ENCODE results near the gene PTP4A2.

PTP4A2 gene

GRCh38 chr1:31880957-31881687, 57.0 kb downstream of the PTP4A2 start:
- TF ChIP-seq, protein P1, sequence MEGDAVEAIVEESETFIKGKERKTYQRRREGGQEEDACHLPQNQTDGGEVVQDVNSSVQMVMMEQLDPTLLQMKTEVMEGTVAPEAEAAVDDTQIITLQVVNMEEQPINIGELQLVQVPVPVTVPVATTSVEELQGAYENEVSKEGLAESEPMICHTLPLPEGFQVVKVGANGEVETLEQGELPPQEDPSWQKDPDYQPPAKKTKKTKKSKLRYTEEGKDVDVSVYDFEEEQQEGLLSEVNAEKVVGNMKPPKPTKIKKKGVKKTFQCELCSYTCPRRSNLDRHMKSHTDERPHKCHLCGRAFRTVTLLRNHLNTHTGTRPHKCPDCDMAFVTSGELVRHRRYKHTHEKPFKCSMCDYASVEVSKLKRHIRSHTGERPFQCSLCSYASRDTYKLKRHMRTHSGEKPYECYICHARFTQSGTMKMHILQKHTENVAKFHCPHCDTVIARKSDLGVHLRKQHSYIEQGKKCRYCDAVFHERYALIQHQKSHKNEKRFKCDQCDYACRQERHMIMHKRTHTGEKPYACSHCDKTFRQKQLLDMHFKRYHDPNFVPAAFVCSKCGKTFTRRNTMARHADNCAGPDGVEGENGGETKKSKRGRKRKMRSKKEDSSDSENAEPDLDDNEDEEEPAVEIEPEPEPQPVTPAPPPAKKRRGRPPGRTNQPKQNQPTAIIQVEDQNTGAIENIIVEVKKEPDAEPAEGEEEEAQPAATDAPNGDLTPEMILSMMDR (IDR thresholded peaks at IDR 0.05; ENCODE audit: control insufficient read depth, insufficient read depth, low read depth, low read length, missing control alignments) = no peak
- DNase-seq (ENCODE audit: low read depth) = no peak
- no peak overlapping the region for H3K4me3 ChIP-seq (ENCODE audit: control insufficient read depth, low read depth, low read length)

GRCh38 chr1:31879981-31880608, 58.1 kb downstream of the PTP4A2 start:
- no peak overlapping the region for H3K4me3 ChIP-seq (ENCODE audit: control insufficient read depth, low read depth, low read length)
- no peak for DNase-seq (ENCODE audit: low read depth)
- TF ChIP-seq, protein P1 (IDR thresholded peaks at IDR 0.05; ENCODE audit: control insufficient read depth, insufficient read depth, low read depth, low read length, missing control alignments) = no peak

DNA sequence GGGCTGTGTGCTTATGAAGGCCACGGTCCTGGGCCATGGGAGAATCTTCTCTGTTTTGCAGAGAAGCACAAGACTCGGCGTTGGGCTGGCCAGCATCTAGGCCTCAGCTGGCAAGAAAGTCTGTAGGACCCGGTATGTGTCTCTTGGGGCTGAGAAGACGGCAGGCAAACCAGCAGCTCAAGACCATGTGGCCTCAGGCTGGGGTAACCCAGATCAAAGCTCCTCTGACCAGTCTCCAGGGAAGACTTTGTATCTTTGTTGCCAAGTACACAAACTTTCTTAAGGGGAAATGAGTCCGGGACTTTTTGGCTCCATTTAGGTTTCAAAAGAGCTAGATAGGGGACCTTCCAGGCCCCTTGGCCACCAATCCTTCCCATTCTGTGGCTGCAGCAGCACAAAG, 60.1 kb downstream of the PTP4A2 start:
- DNase-seq (ENCODE audit: low read depth) = no peak
- TF ChIP-seq, protein P1 (IDR thresholded peaks at IDR 0.05; ENCODE audit: control insufficient read depth, insufficient read depth, low read depth, low read length, missing control alignments) = no peak
- H3K4me3 ChIP-seq (ENCODE audit: control insufficient read depth, low read depth, low read length) = no peak overlapping the region

DNA sequence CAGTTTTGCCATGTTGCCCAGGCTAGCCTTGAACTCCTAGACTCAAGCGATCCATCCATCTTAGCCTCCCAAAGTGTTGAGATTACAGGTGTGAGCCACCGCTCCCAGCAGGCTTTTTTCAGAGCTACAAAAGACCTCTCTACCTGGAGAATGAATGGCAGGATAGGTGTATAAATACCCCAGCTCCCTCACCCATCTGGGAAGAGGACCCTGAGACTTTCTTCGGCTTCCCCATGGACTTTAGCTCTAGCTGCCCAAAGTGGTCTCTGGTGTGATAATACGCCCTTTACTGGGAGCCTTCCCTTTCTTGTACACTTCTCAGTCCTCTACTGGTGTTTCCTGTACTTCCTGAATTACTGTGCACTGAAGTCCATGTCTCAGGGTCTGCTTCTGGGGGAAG, 60.6 kb downstream of the PTP4A2 start:
- H3K4me3 ChIP-seq (ENCODE audit: control insufficient read depth, low read depth, low read length) = no peak overlapping the region
- DNase-seq (ENCODE audit: low read depth) = no peak
- TF ChIP-seq, protein P1 (IDR thresholded peaks at IDR 0.05; ENCODE audit: control insufficient read depth, insufficient read depth, low read depth, low read length, missing control alignments) = no peak

DNA sequence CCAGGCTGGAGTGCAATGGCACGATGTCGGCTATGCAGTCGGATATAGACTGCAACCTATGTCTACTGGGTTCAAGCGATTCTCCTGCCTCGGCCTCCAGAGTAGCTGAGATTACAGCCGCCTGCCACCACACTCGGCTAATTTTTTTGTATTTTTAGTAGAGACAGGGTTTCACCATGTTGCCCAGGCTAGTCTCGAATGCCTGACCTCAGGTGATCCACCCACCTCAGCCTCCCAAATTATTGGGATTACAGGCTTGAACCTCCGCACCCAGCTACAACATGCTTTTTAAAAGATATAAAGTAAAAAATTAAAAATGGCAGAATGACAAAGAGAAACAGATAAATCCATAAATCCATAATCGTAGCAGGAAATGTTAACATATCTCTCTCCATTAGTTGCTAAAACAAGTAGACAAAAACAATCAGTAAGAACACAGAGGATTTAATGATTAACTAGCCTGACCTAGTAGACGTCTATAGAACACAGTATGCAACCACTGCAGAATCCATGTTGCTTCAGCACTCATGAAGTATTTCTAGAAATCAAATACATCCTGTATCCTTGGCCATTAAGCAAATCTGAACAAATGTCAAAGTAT, 62.4 kb downstream of the PTP4A2 start:
- H3K4me3 ChIP-seq (ENCODE audit: control insufficient read depth, low read depth, low read length) = no peak overlapping the region
- DNase-seq (ENCODE audit: low read depth) = no peak
- TF ChIP-seq, protein P1 (IDR thresholded peaks at IDR 0.05; ENCODE audit: control insufficient read depth, insufficient read depth, low read depth, low read length, missing control alignments) = no peak

- no peak overlapping the region for H3K4me3 ChIP-seq (ENCODE audit: control insufficient read depth, low read depth, low read length)
- TF ChIP-seq, protein P1 (IDR thresholded peaks at IDR 0.05; ENCODE audit: control insufficient read depth, insufficient read depth, low read depth, low read length, missing control alignments) = no peak
- DNase-seq (ENCODE audit: low read depth) = no peak
These were observed 63.2 kb downstream of the PTP4A2 start for GRCh38 chr1:31874942-31875341.

All from AG09309 (cell line).